Cardiac fibroblast (primary cell): ENCODE measurements around the gene CAMK2N2.

Experiments used
- DNase-seq, 2 donors: peaks; one replicate each; pipeline versions ENCODE4 v3.0.0 to v3.0.0-alpha.2; 2010; ENCODE audit warnings: low read depth in 2 of 2
- H3K4me3 ChIP-seq, 2 donors: replicated peaks in 1 of 2; 1 replicate in 1 of 2; 2 replicates in 1 of 2; pipeline ENCODE4 v1.5.1; 2011; ENCODE audit warnings: low read depth in 2 of 2, low read length in 2 of 2, mild to moderate bottlenecking in 2 of 2, moderate library complexity in 1 of 2
- CTCF ChIP-seq: IDR thresholded peaks from one replicate; pipeline ENCODE4 v1.5.1; 2011; ENCODE audit warnings: low read depth, mild to moderate bottlenecking, low read length, inconsistent platforms

The CAMK2N2 gene

GRCh38 chr3:184237211-184237610, 24.1 kb downstream of the CAMK2N2 start:
- no peak for DNase-seq
- no peak overlapping the region for H3K4me3 ChIP-seq
- TF ChIP-seq CTCF = no peak

GRCh38 chr3:184236636-184237035, 24.7 kb downstream of the CAMK2N2 start:
- TF ChIP-seq CTCF = no peak
- no peak for DNase-seq
- no peak overlapping the region for H3K4me3 ChIP-seq

GRCh38 chr3:184236033-184236410, 25.3 kb downstream of the CAMK2N2 start:
- no peak overlapping the region for H3K4me3 ChIP-seq
- DNase-seq = no peak
- no peak for TF ChIP-seq CTCF

- TF ChIP-seq CTCF = no peak
- no peak overlapping the region for H3K4me3 ChIP-seq
These were observed 25.8 kb downstream of the CAMK2N2 start for GRCh38 chr3:184235381-184236032.

GRCh38 chr3:184234671-184235380, 26.5 kb downstream of the CAMK2N2 start:
- H3K4me3 ChIP-seq = no peak overlapping the region
- no peak for TF ChIP-seq CTCF
- DNase-seq = no peak

More at GRCh38 chr3:184235381-184236032, 25.8 kb downstream of the CAMK2N2 start:
- DNase-seq = no peak

- DNase-seq = peak; percentile 84 to 87
- no peak overlapping the region for H3K4me3 ChIP-seq
- TF ChIP-seq CTCF = peak; percentile 13
These were observed 27.1 kb downstream of the CAMK2N2 start for GRCh38 chr3:184234224-184234623.
